Loucy (cell line): ENCODE measurements around the gene SAC3D1.

Experiments
- EZH2phosphoT487 ChIP-seq: fragments of 200-600 bp; IDR thresholded peaks from 2 replicates; pipeline ENCODE4 v1.6.1; 2018; ENCODE audit warnings: antibody characterized with exemption, mild to moderate bottlenecking, moderate library complexity, borderline replicate concordance
- TF ChIP-seq, protein P1 (sequence below): fragments of 200-600 bp; sonication (generic); conservative IDR thresholded peaks from 2 replicates; pipeline ENCODE4 v1.5.1; 2014; ENCODE audit warnings: mild to moderate bottlenecking, antibody characterized with exemption, low read length

- TF ChIP-seq, protein P1, sequence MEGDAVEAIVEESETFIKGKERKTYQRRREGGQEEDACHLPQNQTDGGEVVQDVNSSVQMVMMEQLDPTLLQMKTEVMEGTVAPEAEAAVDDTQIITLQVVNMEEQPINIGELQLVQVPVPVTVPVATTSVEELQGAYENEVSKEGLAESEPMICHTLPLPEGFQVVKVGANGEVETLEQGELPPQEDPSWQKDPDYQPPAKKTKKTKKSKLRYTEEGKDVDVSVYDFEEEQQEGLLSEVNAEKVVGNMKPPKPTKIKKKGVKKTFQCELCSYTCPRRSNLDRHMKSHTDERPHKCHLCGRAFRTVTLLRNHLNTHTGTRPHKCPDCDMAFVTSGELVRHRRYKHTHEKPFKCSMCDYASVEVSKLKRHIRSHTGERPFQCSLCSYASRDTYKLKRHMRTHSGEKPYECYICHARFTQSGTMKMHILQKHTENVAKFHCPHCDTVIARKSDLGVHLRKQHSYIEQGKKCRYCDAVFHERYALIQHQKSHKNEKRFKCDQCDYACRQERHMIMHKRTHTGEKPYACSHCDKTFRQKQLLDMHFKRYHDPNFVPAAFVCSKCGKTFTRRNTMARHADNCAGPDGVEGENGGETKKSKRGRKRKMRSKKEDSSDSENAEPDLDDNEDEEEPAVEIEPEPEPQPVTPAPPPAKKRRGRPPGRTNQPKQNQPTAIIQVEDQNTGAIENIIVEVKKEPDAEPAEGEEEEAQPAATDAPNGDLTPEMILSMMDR, result peak; percentile 79
- no peak for TF ChIP-seq EZH2phosphoT487
Measured at GRCh38 chr11:65013130-65013887, 27.7 kb upstream of the SAC3D1 start.
